Smooth muscle cell (in vitro differentiated cells): ENCODE measurements around the gene CREM. TPM values are rescaled to one million over a fixed set of nuclear protein-coding genes. Genes with fewer than 3 reads are reported as not detected.

Source experiments
- DNase-seq: peaks from one replicate; lab custom pipeline; 2025; ENCODE audit not compliant: unreplicated experiment; lab: John Stamatoyannopoulos, UW
- H2AFZ ChIP-seq: fragments of 200-600 bp; sonication (generic); 2 replicates; pipeline ENCODE4 v1.6.0; 2016; ENCODE audit warnings: antibody characterized with exemption, low read depth, mild to moderate bottlenecking
- H3F3A ChIP-seq: fragments of 200-600 bp; sonication (generic); 2 replicates; pipeline ENCODE4 v1.6.0; 2017; ENCODE audit warnings: antibody characterized with exemption, low read depth
- H3K27ac ChIP-seq: fragments of 200-600 bp; sonication (generic); 2 replicates; pipeline ENCODE4 v1.5.1; 2016; ENCODE audit warnings: low read depth, mild to moderate bottlenecking
- H3K27me3 ChIP-seq: fragments of 200-600 bp; sonication (generic); 2 replicates; pipeline ENCODE4 v1.6.1; 2016; ENCODE audit warnings: low read depth, mild to moderate bottlenecking
- H3K36me3 ChIP-seq: fragments of 200-600 bp; sonication (generic); 2 replicates; pipeline ENCODE4 v1.5.1; 2016; ENCODE audit warnings: low read depth
- H3K4me1 ChIP-seq: fragments of 200-600 bp; sonication (generic); 2 replicates; pipeline ENCODE4 v1.5.1; 2016; ENCODE audit warnings: low read depth
- H3K4me2 ChIP-seq: fragments of 200-600 bp; sonication (generic); 2 replicates; pipeline ENCODE4 v1.6.0; 2016; ENCODE audit warnings: mild to moderate bottlenecking
- H3K4me3 ChIP-seq: fragments of 200-600 bp; sonication (generic); 2 replicates; pipeline ENCODE4 v1.5.1; 2016; ENCODE audit warnings: mild to moderate bottlenecking
- H3K79me2 ChIP-seq: fragments of 200-600 bp; sonication (generic); 2 replicates; pipeline ENCODE4 v1.6.0; 2016; ENCODE audit warnings: low read depth, mild to moderate bottlenecking
- H3K9ac ChIP-seq: fragments of 200-600 bp; sonication (generic); 2 replicates; pipeline ENCODE4 v1.6.0; 2016; ENCODE audit warnings: low read depth
- H3K9me3 ChIP-seq: fragments of 200-600 bp; sonication (generic); replicated peaks from 2 replicates; pipeline ENCODE4 v1.5.1; 2016; ENCODE audit warnings: low read depth
- H4K20me1 ChIP-seq: fragments of 200-600 bp; sonication (generic); 2 replicates; pipeline ENCODE4 v1.6.0; 2016; ENCODE audit warnings: low read depth
- CTCF ChIP-seq: fragments of 200-600 bp; sonication (generic); IDR thresholded peaks from 2 replicates; pipeline ENCODE4 v1.5.1; 2017; ENCODE audit warnings: borderline replicate concordance, mild to moderate bottlenecking, antibody characterized with exemption; ENCODE audit not compliant: insufficient read depth, poor library complexity, severe bottlenecking
- WGBS: methylation state at CpG from one replicate; pipeline ENCODE4 v1.1.7; 2016; ENCODE audit warnings: low lambda C conversion rate; 5-methylcytosine and 5-hydroxymethylcytosine counted together
- polyA plus RNA-seq: library from polyadenylated mRNA; unstranded; fragments of >200 nt; fragmentation: Nextera tagmentation; extraction: Ambion mirVana; gene quantifications from 2 replicates; pipeline ENCODE4 v1.2.1, GENCODE V29; 2016
- total RNA-seq: library from RNA; depleted of rRNA; stranded (reverse); fragments of >200 nt; gene quantifications from 2 replicates; pipeline ENCODE4 v1.2.3, GENCODE V29; 2014

Gene CREM
- total and polyA plus RNA-seq, 2 experiments from 2014 or later, result 46.4 to 49.3 TPM

GRCh38 chr10:35136263-35136815 lies 9.7 kb downstream of the CREM start:
- 90% methylated on average over 4 of the region's 4 CpGs for WGBS
- Histone ChIP-seq H3K4me2 (no peak overlapping the region), H3K4me1 (no peaks in the 10 kb centered on the region), H3K27me3 (no peaks in the 10 kb centered on the region), H3K79me2 (peaks cover 76% of the 10 kb centered on the region), H2AFZ (no peak overlapping the region), H3K4me3 (no peak overlapping the region), H3F3A (no peaks in the 10 kb centered on the region), H3K9me3 (no peaks in the 10 kb centered on the region), H3K9ac (no peak overlapping the region), H4K20me1 (peaks cover 3% of the 10 kb centered on the region), H3K27ac (no peak overlapping the region), H3K36me3 (no peaks in the 10 kb centered on the region)
- no peak for TF ChIP-seq CTCF
- no peak for DNase-seq

GRCh38 chr10:35140126-35140525 lies 13.5 kb downstream of the CREM start:
- H4K20me1 ChIP-seq, result peaks cover 6% of the 10 kb centered on the region
- no peak for TF ChIP-seq CTCF
- no peak overlapping the region for H3K4me2 ChIP-seq
- H3K4me1 ChIP-seq, result no peaks in the 10 kb centered on the region
- H3K9me3 ChIP-seq, result no peaks in the 10 kb centered on the region
- no peak overlapping the region for H3K27ac ChIP-seq
- no peak overlapping the region for H2AFZ ChIP-seq
- no peaks in the 10 kb centered on the region for H3K27me3 ChIP-seq
- no peak overlapping the region for H3K4me3 ChIP-seq
- DNase-seq, result no peak
- H3K36me3 ChIP-seq, result no peaks in the 10 kb centered on the region
- peaks cover 58% of the 10 kb centered on the region for H3K79me2 ChIP-seq
- H3K9ac ChIP-seq, result no peak overlapping the region
- WGBS, result 94% methylated on average over 6 of the region's 6 CpGs
- H3F3A ChIP-seq, result no peaks in the 10 kb centered on the region

- no peaks in the 10 kb centered on the region for H3K27me3 ChIP-seq
- H3K4me1 ChIP-seq, result no peaks in the 10 kb centered on the region
- peaks cover 6% of the 10 kb centered on the region for H4K20me1 ChIP-seq
- no peak overlapping the region for H3K4me2 ChIP-seq
- H3K9me3 ChIP-seq, result no peaks in the 10 kb centered on the region
- no peak overlapping the region for H2AFZ ChIP-seq
- no peak overlapping the region for H3K4me3 ChIP-seq
- no peak overlapping the region for H3K9ac ChIP-seq
- no peaks in the 10 kb centered on the region for H3F3A ChIP-seq
- DNase-seq, result no peak
- no peak for TF ChIP-seq CTCF
- H3K36me3 ChIP-seq, result no peaks in the 10 kb centered on the region
- H3K79me2 ChIP-seq, result peaks cover 53% of the 10 kb centered on the region
- no peak overlapping the region for H3K27ac ChIP-seq
- WGBS, result 81% methylated on average over 3 of the region's 3 CpGs
Observed at GRCh38 chr10:35140727-35141126, 14.1 kb downstream of the CREM start.

- no peak overlapping the region for H3K27ac ChIP-seq
- H3K27me3 ChIP-seq, result no peaks in the 10 kb centered on the region
- H3K9ac ChIP-seq, result no peak overlapping the region
- H3K9me3 ChIP-seq, result no peaks in the 10 kb centered on the region
- 98% methylated on average over 6 of the region's 6 CpGs for WGBS
- H3F3A ChIP-seq, result no peaks in the 10 kb centered on the region
- H3K79me2 ChIP-seq, result peaks cover 18% of the 10 kb centered on the region
- H3K4me3 ChIP-seq, result no peak overlapping the region
- H4K20me1 ChIP-seq, result no peaks in the 10 kb centered on the region
- H2AFZ ChIP-seq, result no peak overlapping the region
- no peak for TF ChIP-seq CTCF
- H3K4me1 ChIP-seq, result peaks cover 9% of the 10 kb centered on the region
- H3K4me2 ChIP-seq, result no peak overlapping the region
- H3K36me3 ChIP-seq, result no peaks in the 10 kb centered on the region
- DNase-seq, result no peak
Observed at GRCh38 chr10:35150308-35150707, 23.7 kb downstream of the CREM start.
